ENCODE data around the gene MS4A7. TPM values are rescaled to one million over a fixed set of nuclear protein-coding genes. Genes with fewer than 3 reads are reported as not detected.

MS4A7 gene
- 10 to 100 TPM; 16.0 to 27.7 TPM for total RNA-seq

GRCh38 chr11:60378354-60378753 lies at the start of gene MS4A7:
Gene MS4A7, plus strand, starts transcription at chr11:60378532. Its CDS starts 4,610 bp downstream, at chr11:60383142.
- no peaks in the 10 kb centered on the region for H3K36me3 ChIP-seq
- TF ChIP-seq CTCF (IDR thresholded peaks at IDR 0.05), result no peak
- H3K9me3 ChIP-seq, result no peaks in the 10 kb centered on the region
- H3K27me3 ChIP-seq, result no peaks in the 10 kb centered on the region
- peak within 1 kb of the TSS; percentile 21 to 27 for H3K4me3 ChIP-seq
- peak within 1 kb of the TSS; percentile 19 to 31 for H3K27ac ChIP-seq
- DNase-seq (ENCODE audit: low spot score), result no peak
- H3K4me1 ChIP-seq, result no peaks in the 10 kb centered on the region

GRCh38 chr11:60332846-60333245 lies 45.5 kb upstream of the MS4A7 start:
- Histone ChIP-seq H3K36me3 (no peaks in the 10 kb centered on the region), H3K9me3 (peaks cover 0 to 8% of the 10 kb centered on the region in 2 donors), H3K4me1 (no peaks in the 10 kb centered on the region), H3K27me3 (no peaks in the 10 kb centered on the region), H3K27ac (no peak overlapping the region), H3K4me3 (no peak overlapping the region)
- DNase-seq (ENCODE audit: low spot score), result no peak
- TF ChIP-seq CTCF (IDR thresholded peaks at IDR 0.05), result no peak

- Histone ChIP-seq H3K27me3 (no peaks in the 10 kb centered on the region), H3K36me3 (no peaks in the 10 kb centered on the region), H3K4me3 (no peak overlapping the region), H3K27ac (no peak overlapping the region), H3K9me3 (peaks cover 0 to 8% of the 10 kb centered on the region in 2 donors), H3K4me1 (no peaks in the 10 kb centered on the region)
- peak; percentile 78 for DNase-seq (ENCODE audit: low spot score)
- TF ChIP-seq CTCF (IDR thresholded peaks at IDR 0.05), result peak; percentile 46 to 73
Measured at GRCh38 chr11:60334005-60334620, 44.2 kb upstream of the MS4A7 start.

- Histone ChIP-seq H3K36me3 (no peaks in the 10 kb centered on the region), H3K27me3 (no peaks in the 10 kb centered on the region), H3K4me3 (no peak overlapping the region), H3K9me3 (no peaks in the 10 kb centered on the region), H3K4me1 (no peaks in the 10 kb centered on the region), H3K27ac (no peak overlapping the region)
- no peak for TF ChIP-seq CTCF (IDR thresholded peaks at IDR 0.05)
- DNase-seq (ENCODE audit: low spot score), result no peak
Measured at GRCh38 chr11:60336767-60337391, 41.5 kb upstream of the MS4A7 start.

- no peak for TF ChIP-seq CTCF (IDR thresholded peaks at IDR 0.05)
- H3K4me1 ChIP-seq, result no peaks in the 10 kb centered on the region
- no peaks in the 10 kb centered on the region for H3K27me3 ChIP-seq
- H3K4me3 ChIP-seq, result no peak overlapping the region
- H3K27ac ChIP-seq, result no peak overlapping the region
- no peaks in the 10 kb centered on the region for H3K36me3 ChIP-seq
- H3K9me3 ChIP-seq, result no peaks in the 10 kb centered on the region
- DNase-seq (ENCODE audit: low spot score), result no peak
Measured at GRCh38 chr11:60338053-60338452, 40.3 kb upstream of the MS4A7 start.

Measured in right atrium auricular region (tissue), 2 donors.